GM12891 (cell line): ENCODE measurements around the gene STOX2.

Source experiments
- POLR2A ChIP-seq: IDR thresholded peaks from 2 replicates; pipeline ENCODE4 v1.6.1; 2011; ENCODE audit warnings: low read depth, low read length, control low read depth
- POLR2AphosphoS5 ChIP-seq: IDR thresholded peaks from 2 replicates; pipeline ENCODE4 v1.6.1; 2011; ENCODE audit warnings: low read depth, low read length, control low read depth
- POU2F2 ChIP-seq: IDR thresholded peaks from 2 replicates; pipeline ENCODE4 v1.6.1; 2011; ENCODE audit warnings: low read depth, mild to moderate bottlenecking, control low read depth, low read length, moderate library complexity
- TAF1 ChIP-seq: IDR thresholded peaks from 2 replicates; pipeline ENCODE4 v1.6.1; 2011; ENCODE audit warnings: low read depth, low read length, control low read depth

GRCh38 chr4:184067931-184068554 lies 162.9 kb downstream of the STOX2 start:
- no peak for TF ChIP-seq POLR2A
- TF ChIP-seq POLR2AphosphoS5 = no peak
- TF ChIP-seq TAF1 = no peak
- TF ChIP-seq POU2F2 = no peak
